H1 (cell line): ENCODE results near the gene DLL4.

Experiments used
- CTCF ChIP-seq, 3 experiments: IDR thresholded peaks; 1 replicate in 2 of 3; 2 replicates in 1 of 3; pipeline versions ENCODE4 v1.5.1 to v1.6.1; 2011; ENCODE audit warnings: low read length in 3 of 3, mild to moderate bottlenecking in 3 of 3, inconsistent platforms in 2 of 3, low read depth in 1 of 3, moderate library complexity in 1 of 3; ENCODE audit not compliant: insufficient read depth in 1 of 3; ENCODE audit errors: control extremely low read depth in 1 of 3
- EGR1 ChIP-seq: IDR thresholded peaks from 2 replicates; pipeline ENCODE4 v1.6.1; 2011; ENCODE audit warnings: low read depth, low read length, borderline replicate concordance
- EZH2 ChIP-seq: fragments of 200-600 bp; sonication (generic); IDR thresholded peaks from 2 replicates; pipeline ENCODE4 v1.7.1; 2012; ENCODE audit warnings: low read depth, mild to moderate bottlenecking, moderate library complexity, low read length, inconsistent platforms; ENCODE audit not compliant: severe bottlenecking
- GTF2F1 ChIP-seq: IDR thresholded peaks from 2 replicates; pipeline ENCODE4 v1.6.1; 2012; ENCODE audit warnings: low read depth, low read length, improper control_type of control experiment, borderline replicate concordance
- JUND ChIP-seq: IDR thresholded peaks from 2 replicates; pipeline ENCODE4 v1.6.1; 2011; ENCODE audit warnings: mild to moderate bottlenecking, improper control_type of control experiment, low read length
- POLR2AphosphoS5 ChIP-seq: IDR thresholded peaks from 2 replicates; pipeline ENCODE4 v1.6.1; 2011; ENCODE audit warnings: low read depth, low read length
- RAD21 ChIP-seq, 2 experiments: IDR thresholded peaks in 1 of 2; conservative IDR thresholded peaks in 1 of 2; 2 replicates each; pipeline ENCODE4 v1.6.1; 2011; ENCODE audit warnings: low read depth in 2 of 2, low read length in 2 of 2, improper control_type of control experiment in 1 of 2, inconsistent platforms in 1 of 2, mild to moderate bottlenecking in 1 of 2, moderate library complexity in 1 of 2
- SP1 ChIP-seq: IDR thresholded peaks from 2 replicates; pipeline ENCODE4 v1.6.1; 2011; ENCODE audit warnings: low read depth, low read length
- SP2 ChIP-seq: IDR thresholded peaks from 2 replicates; pipeline ENCODE4 v1.6.1; 2012; ENCODE audit warnings: mild to moderate bottlenecking, low read length, inconsistent platforms
- SP4 ChIP-seq: IDR thresholded peaks from 2 replicates; pipeline ENCODE4 v1.6.1; 2012; ENCODE audit warnings: low read length, inconsistent platforms

- TF ChIP-seq CTCF (IDR thresholded peaks at IDR 0.05; ENCODE audit: control extremely low read depth in 1 of 3, insufficient read depth in 1 of 3, low read depth in 1 of 3, low read length in 3 of 3) (no peak), GTF2F1 (no peak), EZH2 (no peak), SP4 (no peak), SP1 (no peak), RAD21 (IDR thresholded peaks at IDR 0.05 in 1 of 2, conservative IDR thresholded peaks at IDR 0.05 in 1 of 2; ENCODE audit: low read depth in 2 of 2, low read length in 2 of 2) (no peak), POLR2AphosphoS5 (no peak), SP2 (no peak), EGR1 (no peak), JUND (no peak)
Measured at GRCh38 chr15:40986820-40987219, 57.7 kb downstream of the DLL4 start.
